Gastroesophageal sphincter (tissue), 3 donors: Measurements from ENCODE around the gene SRP68.

Experiments
- EP300 ChIP-seq: sonication (generic); formaldehyde crosslinking; IDR thresholded peaks from one replicate; pipeline ENCODE4 v1.6.1; 2017; ENCODE audit warnings: antibody characterized with exemption, mild to moderate bottlenecking
- POLR2A ChIP-seq, 2 donors: fragments of 450-650 bp; IDR thresholded peaks; one replicate each; pipeline ENCODE4 v1.6.1; 2017; ENCODE audit warnings: antibody characterized with exemption in 2 of 2, mild to moderate bottlenecking in 2 of 2, moderate library complexity in 1 of 2
- POLR2AphosphoS5 ChIP-seq: sonication (generic); formaldehyde crosslinking; IDR thresholded peaks from one replicate; pipeline ENCODE4 v1.6.1; 2017; ENCODE audit warnings: antibody characterized with exemption
- TF ChIP-seq, protein P1 (sequence below), 4 experiments: fragments of 200-600 bp in 2 of 4; fragments of 450-650 bp in 2 of 4; sonication (generic) in 1 of 4; IDR thresholded peaks; one replicate each; pipeline ENCODE4 v1.5.1; 2017 to 2019; ENCODE audit warnings: antibody characterized with exemption in 4 of 4, mild to moderate bottlenecking in 2 of 4, moderate library complexity in 2 of 4

DNA sequence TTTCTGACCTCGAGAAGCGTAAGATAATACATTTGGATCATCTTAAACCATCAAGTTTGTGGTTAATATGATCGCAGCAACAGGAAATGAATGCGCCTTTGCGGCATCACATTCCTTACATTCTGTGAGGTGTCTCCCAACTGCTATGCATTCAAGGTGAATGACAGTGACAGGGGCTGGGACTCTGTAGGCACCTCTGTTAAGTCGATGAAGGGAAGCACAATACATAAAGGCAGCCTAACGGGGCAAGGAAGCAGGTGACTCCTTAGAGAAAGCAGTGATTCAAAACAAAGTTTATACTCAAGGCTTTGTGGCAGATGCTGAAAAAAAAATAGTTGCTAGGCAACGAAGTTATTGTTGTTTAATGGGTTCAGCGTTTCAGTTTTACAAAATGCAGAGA is 23.6 kb downstream of the SRP68 start:
- TF ChIP-seq, protein P1, sequence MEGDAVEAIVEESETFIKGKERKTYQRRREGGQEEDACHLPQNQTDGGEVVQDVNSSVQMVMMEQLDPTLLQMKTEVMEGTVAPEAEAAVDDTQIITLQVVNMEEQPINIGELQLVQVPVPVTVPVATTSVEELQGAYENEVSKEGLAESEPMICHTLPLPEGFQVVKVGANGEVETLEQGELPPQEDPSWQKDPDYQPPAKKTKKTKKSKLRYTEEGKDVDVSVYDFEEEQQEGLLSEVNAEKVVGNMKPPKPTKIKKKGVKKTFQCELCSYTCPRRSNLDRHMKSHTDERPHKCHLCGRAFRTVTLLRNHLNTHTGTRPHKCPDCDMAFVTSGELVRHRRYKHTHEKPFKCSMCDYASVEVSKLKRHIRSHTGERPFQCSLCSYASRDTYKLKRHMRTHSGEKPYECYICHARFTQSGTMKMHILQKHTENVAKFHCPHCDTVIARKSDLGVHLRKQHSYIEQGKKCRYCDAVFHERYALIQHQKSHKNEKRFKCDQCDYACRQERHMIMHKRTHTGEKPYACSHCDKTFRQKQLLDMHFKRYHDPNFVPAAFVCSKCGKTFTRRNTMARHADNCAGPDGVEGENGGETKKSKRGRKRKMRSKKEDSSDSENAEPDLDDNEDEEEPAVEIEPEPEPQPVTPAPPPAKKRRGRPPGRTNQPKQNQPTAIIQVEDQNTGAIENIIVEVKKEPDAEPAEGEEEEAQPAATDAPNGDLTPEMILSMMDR (IDR thresholded peaks at IDR 0.05), result no peak
- TF ChIP-seq POLR2AphosphoS5 (no peak), POLR2A (IDR thresholded peaks at IDR 0.05) (no peak), EP300 (no peak)
